SK-N-SH (cell line): ENCODE results near the gene CRAT.

Experiments
- POLR2AphosphoS5 ChIP-seq: IDR thresholded peaks from 2 replicates; pipeline ENCODE4 v1.6.1; 2012; ENCODE audit warnings: low read depth, low read length
- YY1 ChIP-seq: IDR thresholded peaks from 2 replicates; pipeline ENCODE4 v1.4.0; 2012; ENCODE audit warnings: low read depth, mild to moderate bottlenecking
- TF ChIP-seq, protein P1 (sequence below): fragments of 200-600 bp; sonication (generic); IDR thresholded peaks from 2 replicates; pipeline ENCODE4 v1.6.1; 2017; ENCODE audit warnings: antibody characterized with exemption, mild to moderate bottlenecking, moderate library complexity

DNA sequence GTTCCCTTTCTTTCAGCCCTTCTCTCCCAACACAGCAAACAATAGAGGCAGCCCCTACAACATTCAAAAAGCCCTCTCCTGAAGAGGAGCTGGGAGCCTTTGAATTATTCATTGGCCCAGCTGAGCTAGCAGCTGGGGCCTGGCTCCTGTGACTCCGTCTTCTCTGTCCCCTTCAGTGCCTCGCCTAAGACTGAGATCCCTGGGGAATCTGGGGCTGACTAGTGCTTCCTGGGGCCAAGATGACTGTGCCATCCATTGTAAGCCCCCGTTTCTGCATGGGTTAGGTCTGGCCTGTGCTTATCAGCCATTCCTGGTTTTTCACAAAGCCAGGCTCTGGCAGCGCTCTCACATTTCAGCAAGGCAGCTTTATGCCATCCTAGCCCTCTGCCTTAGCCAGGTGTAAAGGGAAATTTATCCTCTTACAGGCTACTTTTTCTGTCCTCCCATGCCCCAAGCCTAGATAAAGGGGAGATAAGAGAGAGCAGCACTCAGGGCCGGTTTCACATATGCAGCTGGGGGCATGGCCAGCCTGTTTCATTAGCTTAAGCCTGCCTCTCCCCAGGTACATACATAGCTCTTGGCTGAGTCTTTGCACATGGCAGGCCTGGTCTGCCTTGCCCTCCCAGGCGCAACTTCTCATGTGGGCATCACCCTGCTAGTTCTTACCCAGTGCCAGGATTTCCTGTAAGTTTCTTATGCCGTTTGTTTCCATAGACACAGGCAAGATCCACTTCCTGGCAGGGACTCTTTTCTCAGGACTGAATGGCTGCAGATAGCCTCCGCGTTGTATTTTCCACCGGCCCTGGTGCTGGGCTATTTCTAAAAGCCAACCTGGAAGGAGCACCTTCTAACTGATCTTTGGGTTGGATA, 16.4 kb upstream of the CRAT start:
- TF ChIP-seq, protein P1, sequence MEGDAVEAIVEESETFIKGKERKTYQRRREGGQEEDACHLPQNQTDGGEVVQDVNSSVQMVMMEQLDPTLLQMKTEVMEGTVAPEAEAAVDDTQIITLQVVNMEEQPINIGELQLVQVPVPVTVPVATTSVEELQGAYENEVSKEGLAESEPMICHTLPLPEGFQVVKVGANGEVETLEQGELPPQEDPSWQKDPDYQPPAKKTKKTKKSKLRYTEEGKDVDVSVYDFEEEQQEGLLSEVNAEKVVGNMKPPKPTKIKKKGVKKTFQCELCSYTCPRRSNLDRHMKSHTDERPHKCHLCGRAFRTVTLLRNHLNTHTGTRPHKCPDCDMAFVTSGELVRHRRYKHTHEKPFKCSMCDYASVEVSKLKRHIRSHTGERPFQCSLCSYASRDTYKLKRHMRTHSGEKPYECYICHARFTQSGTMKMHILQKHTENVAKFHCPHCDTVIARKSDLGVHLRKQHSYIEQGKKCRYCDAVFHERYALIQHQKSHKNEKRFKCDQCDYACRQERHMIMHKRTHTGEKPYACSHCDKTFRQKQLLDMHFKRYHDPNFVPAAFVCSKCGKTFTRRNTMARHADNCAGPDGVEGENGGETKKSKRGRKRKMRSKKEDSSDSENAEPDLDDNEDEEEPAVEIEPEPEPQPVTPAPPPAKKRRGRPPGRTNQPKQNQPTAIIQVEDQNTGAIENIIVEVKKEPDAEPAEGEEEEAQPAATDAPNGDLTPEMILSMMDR: no peak
- TF ChIP-seq YY1: no peak
- TF ChIP-seq POLR2AphosphoS5: no peak
